Measurements from ENCODE around the gene COA1. TPM values are rescaled to one million over a fixed set of nuclear protein-coding genes. Genes with fewer than 3 reads are reported as not detected.

Gene COA1
- total RNA-seq, 4 donors from 2014 or later: 20.5 to 59.1 (median 42.3) TPM

- no peaks in the 10 kb centered on the region for H3K27me3 ChIP-seq
- no peak for DNase-seq
- H3K9me3 ChIP-seq: no peaks in the 10 kb centered on the region
- no peak overlapping the region for H3K27ac ChIP-seq
- no peaks in the 10 kb centered on the region for H3K36me3 ChIP-seq
- H3K4me3 ChIP-seq: no peak overlapping the region
- no peak for TF ChIP-seq POLR2A (IDR thresholded peaks at IDR 0.05)
- WGBS, 2 donors: 17 to 68% methylated on average over 1 of the region's 1 CpG
- intact Hi-C loops (cut with DNase I): loop anchor here (10.0 kb wide), 1 partner anchor 107 kb away; no protein-coding TSS in a partner anchor
- peaks cover 0 to 62% (median 8%) of the 10 kb centered on the region in 3 donors for H3K4me1 ChIP-seq
Observed at GRCh38 chr7:43727494-43727893, 1.8 kb downstream of the COA1 start.

- no peaks in the 10 kb centered on the region for H3K36me3 ChIP-seq
- TF ChIP-seq POLR2A (IDR thresholded peaks at IDR 0.05) (no peak), CTCF (IDR thresholded peaks at IDR 0.05) (no peak)
- DNase-seq: no peak
- WGBS, 2 donors: 84 to 86% methylated on average over 5 of the region's 5 CpGs
- H3K4me1 ChIP-seq: peaks cover 0 to 67% (median 8%) of the 10 kb centered on the region in 3 donors
- intact Hi-C loops (cut with DNase I): loop anchor here (10.0 kb wide), 1 partner anchor 108 kb away; no protein-coding TSS in a partner anchor
- no peaks in the 10 kb centered on the region for H3K9me3 ChIP-seq
- H3K27ac ChIP-seq: no peak overlapping the region
- no peaks in the 10 kb centered on the region for H3K27me3 ChIP-seq
- H3K4me3 ChIP-seq: no peak overlapping the region
Observed at GRCh38 chr7:43727003-43727402, 2.3 kb downstream of the COA1 start.

GRCh38 chr7:43726466-43726865, 2.9 kb downstream of the COA1 start:
- whole genome bisulfite sequencing, 2 donors: 62 to 76% methylated on average over 4 of the region's 4 CpGs
- Histone ChIP-seq H3K4me1 (peaks cover 0 to 72% (median 8%) of the 10 kb centered on the region in 3 donors), H3K27ac (no peak overlapping the region), H3K4me3 (no peak overlapping the region), H3K27me3 (no peaks in the 10 kb centered on the region), H3K36me3 (no peaks in the 10 kb centered on the region), H3K9me3 (no peaks in the 10 kb centered on the region)
- intact Hi-C loops (cut with DNase I): loop anchor here (10.0 kb wide), 1 partner anchor 108 kb away; no protein-coding TSS in a partner anchor
- DNase-seq: no peak
- no peak for TF ChIP-seq POLR2A (IDR thresholded peaks at IDR 0.05)
- no peak for TF ChIP-seq CTCF (IDR thresholded peaks at IDR 0.05)

- no peak overlapping the region for H3K27ac ChIP-seq
- WGBS, 2 donors: 67 to 93% methylated on average over 3 of the region's 3 CpGs
- TF ChIP-seq POLR2A (IDR thresholded peaks at IDR 0.05) (no peak), CTCF (IDR thresholded peaks at IDR 0.05) (no peak)
- H3K4me1 ChIP-seq: peaks cover 0 to 72% (median 8%) of the 10 kb centered on the region in 3 donors
- no peaks in the 10 kb centered on the region for H3K36me3 ChIP-seq
- no peaks in the 10 kb centered on the region for H3K9me3 ChIP-seq
- DNase-seq: no peak
- intact Hi-C loops (cut with DNase I): loop anchor here (10.0 kb wide), 1 partner anchor 110 kb away; no protein-coding TSS in a partner anchor
- H3K4me3 ChIP-seq: no peak overlapping the region
- H3K27me3 ChIP-seq: no peaks in the 10 kb centered on the region
Observed at GRCh38 chr7:43725251-43725650, 4.1 kb downstream of the COA1 start.

GRCh38 chr7:43723007-43723341, 6.3 kb downstream of the COA1 start:
- H3K4me3 ChIP-seq: no peak overlapping the region
- H3K27me3 ChIP-seq: no peaks in the 10 kb centered on the region
- peaks cover 0 to 57% (median 3%) of the 10 kb centered on the region in 3 donors for H3K4me1 ChIP-seq
- intact Hi-C loops (cut with DNase I): loop anchor here (10.0 kb wide), 1 partner anchor 112 kb away; no protein-coding TSS in a partner anchor
- no peak overlapping the region for H3K27ac ChIP-seq
- DNase-seq: no peak
- no peaks in the 10 kb centered on the region for H3K9me3 ChIP-seq
- no peaks in the 10 kb centered on the region for H3K36me3 ChIP-seq
- no peak for TF ChIP-seq POLR2A (IDR thresholded peaks at IDR 0.05)
- no peak for TF ChIP-seq CTCF (IDR thresholded peaks at IDR 0.05)

Data from esophagus squamous epithelium (tissue), 5 donors.